Lower leg skin (tissue), 4 donors: ENCODE measurements around the gene SFXN4. TPM values are rescaled to one million over a fixed set of nuclear protein-coding genes. Genes with fewer than 3 reads are reported as not detected.

ENCODE experiments used
- DNase-seq, 2 donors: peaks; one replicate each; pipeline ENCODE4 v3.0.0-alpha.2; 2019; ENCODE audit warnings: low spot score in 2 of 2
- H3K4me3 ChIP-seq: fragments of 200-600 bp; sonication (generic); 2 replicates; pipeline ENCODE4 v1.5.1; 2017; ENCODE audit warnings: mild to moderate bottlenecking, low read depth; ENCODE audit not compliant: poor library complexity, severe bottlenecking
- CTCF ChIP-seq, 3 donors: fragments of 450-650 bp; IDR thresholded peaks; one replicate each; pipeline ENCODE4 v1.5.1; 2016; ENCODE audit warnings: antibody characterized with exemption in 3 of 3, mild to moderate bottlenecking in 3 of 3, moderate library complexity in 2 of 3
- POLR2A ChIP-seq, 2 donors: fragments of 450-650 bp; IDR thresholded peaks; one replicate each; pipeline ENCODE4 v1.6.1; 2016 to 2017; ENCODE audit warnings: antibody characterized with exemption in 2 of 2, mild to moderate bottlenecking in 1 of 2, moderate library complexity in 1 of 2
- WGBS, 2 donors: methylation state at CpG; one replicate each; pipeline ENCODE4 v1.1.5; 2018; 5-methylcytosine and 5-hydroxymethylcytosine counted together
- intact Hi-C: fragments of 100-400 bp; cut with DNase I; formaldehyde crosslinking; loops from one replicate; pipeline ENCODE4 v1.15.0; 2023; ENCODE audit warnings: low total_unique reads
- total RNA-seq, 4 donors: library from RNA; depleted of rRNA; stranded (reverse); fragments of >200 nt; gene quantifications; one replicate each; pipeline ENCODE4 v1.1.0, GENCODE V29; 2016

SFXN4 gene
- total RNA-seq, 4 donors from 2014 or later = 9.1 to 22.7 (median 16.0) TPM

GRCh38 chr10:119209035-119209735 lies 43.7 kb upstream of the SFXN4 start:
- TF ChIP-seq POLR2A (IDR thresholded peaks at IDR 0.05) (no peak), CTCF (IDR thresholded peaks at IDR 0.05) (peak in 1 of 3 donors; percentile 54)
- DNase-seq = peak; percentile 54 to 92
- WGBS, 2 donors = 23 to 27% methylated on average over 15 of the region's 15 CpGs
- H3K4me3 ChIP-seq = no peak overlapping the region
- intact Hi-C loops = loop anchor here (10.0 kb wide), 2 partner anchors 206 to 236 kb away; no protein-coding TSS in a partner anchor

- no peak for DNase-seq
- 10 to 12% methylated on average over 3 of the region's 3 CpGs for WGBS, 2 donors
- intact Hi-C loops = loop anchor here (10.0 kb wide), 2 partner anchors 206 to 236 kb away; no protein-coding TSS in a partner anchor
- H3K4me3 ChIP-seq = peak overlapping the region; percentile 66
- TF ChIP-seq POLR2A (IDR thresholded peaks at IDR 0.05) = no peak
- no peak for TF ChIP-seq CTCF (IDR thresholded peaks at IDR 0.05)
These were observed 43.0 kb upstream of the SFXN4 start for GRCh38 chr10:119208553-119208940.

- peak; percentile 42 to 88 for DNase-seq
- TF ChIP-seq POLR2A (IDR thresholded peaks at IDR 0.05) = no peak
- no peak for TF ChIP-seq CTCF (IDR thresholded peaks at IDR 0.05)
- WGBS, 2 donors = 0 to 1% methylated on average over 36 to 61 of the region's 62 CpGs
- H3K4me3 ChIP-seq = peak overlapping the region; percentile 66
- intact Hi-C loops = loop anchor here (10.0 kb wide), 2 partner anchors 207 to 237 kb away; no protein-coding TSS in a partner anchor
These were observed 42.4 kb upstream of the SFXN4 start for GRCh38 chr10:119207713-119208552.

GRCh38 chr10:119207366-119207666 lies 41.8 kb upstream of the SFXN4 start, which contains the start of gene GRK5:
TSS of gene GRK5 (plus strand) at chr10:119207571. CDS start at chr10:119207918, 347 bp downstream.
- peak; percentile 92 to 98 for DNase-seq
- H3K4me3 ChIP-seq = peak within 1 kb of the TSS; percentile 84
- 0% methylated on average over 1 to 4 of the region's 34 CpGs for WGBS, 2 donors
- intact Hi-C loops = loop anchor here (10.0 kb wide), 2 partner anchors 207 to 237 kb away; no protein-coding TSS in a partner anchor
- TF ChIP-seq CTCF (IDR thresholded peaks at IDR 0.05) (no peak), POLR2A (IDR thresholded peaks at IDR 0.05) (no peak)

GRCh38 chr10:119206603-119207365 lies 41.3 kb upstream of the SFXN4 start:
- H3K4me3 ChIP-seq = peak overlapping the region; percentile 84
- intact Hi-C loops = loop anchor here (10.0 kb wide), 2 partner anchors 208 to 238 kb away; no protein-coding TSS in a partner anchor
- TF ChIP-seq POLR2A (IDR thresholded peaks at IDR 0.05) (no peak), CTCF (IDR thresholded peaks at IDR 0.05) (peak in 1 of 3 donors; percentile 11)
- DNase-seq = peak; percentile 42 to 95
- 0 to 1% methylated on average over 40 to 47 of the region's 97 CpGs for WGBS, 2 donors
